ENCODE measurements around the gene POLRMT. TPM values are rescaled to one million over a fixed set of nuclear protein-coding genes. Genes with fewer than 3 reads are reported as not detected.

The POLRMT gene
- total and polyA plus RNA-seq, 2 donors (not counting 1 experiment from before 2014, with no cell fraction given) = 7.3 to 21.5 TPM

- H3K27ac ChIP-seq (ENCODE audit: insufficient read depth, low read length) = no peak overlapping the region
- H3K36me3 ChIP-seq (ENCODE audit: control insufficient read depth, insufficient read depth, low read length) = peaks cover 12% of the 10 kb centered on the region
- no peaks in the 10 kb centered on the region for H4K20me1 ChIP-seq (ENCODE audit: control insufficient read depth, extremely low read depth, insufficient read depth, low read length)
- no peaks in the 10 kb centered on the region for H3K79me2 ChIP-seq (ENCODE audit: control insufficient read depth, insufficient read depth, low read length)
- no peaks in the 10 kb centered on the region for H3K4me1 ChIP-seq (ENCODE audit: control insufficient read depth, extremely low read depth, insufficient read depth, low read length)
- H3K27me3 ChIP-seq (ENCODE audit: control insufficient read depth, insufficient read depth, low read length) = no peaks in the 10 kb centered on the region
- no peaks in the 10 kb centered on the region for H3K9me3 ChIP-seq (ENCODE audit: control insufficient read depth, insufficient read depth, low read depth, low read length)
- no peak overlapping the region for H2AFZ ChIP-seq (ENCODE audit: low read length)
- H3K9ac ChIP-seq (ENCODE audit: insufficient read depth, low read length) = no peak overlapping the region
- TF ChIP-seq EZH2 (IDR thresholded peaks at IDR 0.05; ENCODE audit: low read length, missing control alignments) = no peak
- TF ChIP-seq, protein P1, sequence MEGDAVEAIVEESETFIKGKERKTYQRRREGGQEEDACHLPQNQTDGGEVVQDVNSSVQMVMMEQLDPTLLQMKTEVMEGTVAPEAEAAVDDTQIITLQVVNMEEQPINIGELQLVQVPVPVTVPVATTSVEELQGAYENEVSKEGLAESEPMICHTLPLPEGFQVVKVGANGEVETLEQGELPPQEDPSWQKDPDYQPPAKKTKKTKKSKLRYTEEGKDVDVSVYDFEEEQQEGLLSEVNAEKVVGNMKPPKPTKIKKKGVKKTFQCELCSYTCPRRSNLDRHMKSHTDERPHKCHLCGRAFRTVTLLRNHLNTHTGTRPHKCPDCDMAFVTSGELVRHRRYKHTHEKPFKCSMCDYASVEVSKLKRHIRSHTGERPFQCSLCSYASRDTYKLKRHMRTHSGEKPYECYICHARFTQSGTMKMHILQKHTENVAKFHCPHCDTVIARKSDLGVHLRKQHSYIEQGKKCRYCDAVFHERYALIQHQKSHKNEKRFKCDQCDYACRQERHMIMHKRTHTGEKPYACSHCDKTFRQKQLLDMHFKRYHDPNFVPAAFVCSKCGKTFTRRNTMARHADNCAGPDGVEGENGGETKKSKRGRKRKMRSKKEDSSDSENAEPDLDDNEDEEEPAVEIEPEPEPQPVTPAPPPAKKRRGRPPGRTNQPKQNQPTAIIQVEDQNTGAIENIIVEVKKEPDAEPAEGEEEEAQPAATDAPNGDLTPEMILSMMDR (conservative IDR thresholded peaks at IDR 0.05 in 1 of 2, IDR thresholded peaks at IDR 0.05 in 1 of 2; ENCODE audit: low read depth in 1 of 2, low read length in 2 of 2) = no peak
- DNase-seq (ENCODE audit: low read depth in 2 of 2) = no peak
- no peak overlapping the region for H3K4me3 ChIP-seq (replicated peaks in 1 of 4; ENCODE audit: control extremely low read depth in 1 of 4, insufficient read depth in 1 of 4, low read depth in 3 of 4, low read length in 4 of 4)
- no peak overlapping the region for H3K4me2 ChIP-seq (ENCODE audit: extremely low read depth, insufficient read depth, low read length)
Measured at GRCh38 chr19:619286-620002, 13.9 kb downstream of the POLRMT start.

- Histone ChIP-seq H3K9ac (ENCODE audit: insufficient read depth, low read length) (no peak overlapping the region), H3K4me2 (ENCODE audit: extremely low read depth, insufficient read depth, low read length) (no peak overlapping the region), H3K36me3 (ENCODE audit: control insufficient read depth, insufficient read depth, low read length) (peaks cover 10% of the 10 kb centered on the region), H2AFZ (ENCODE audit: low read length) (no peak overlapping the region), H3K27ac (ENCODE audit: insufficient read depth, low read length) (no peak overlapping the region), H3K4me3 (replicated peaks in 1 of 4; ENCODE audit: control extremely low read depth in 1 of 4, insufficient read depth in 1 of 4, low read depth in 3 of 4, low read length in 4 of 4) (no peak overlapping the region), H4K20me1 (ENCODE audit: control insufficient read depth, extremely low read depth, insufficient read depth, low read length) (no peaks in the 10 kb centered on the region), H3K27me3 (ENCODE audit: control insufficient read depth, insufficient read depth, low read length) (no peaks in the 10 kb centered on the region), H3K4me1 (ENCODE audit: control insufficient read depth, extremely low read depth, insufficient read depth, low read length) (no peaks in the 10 kb centered on the region), H3K79me2 (ENCODE audit: control insufficient read depth, insufficient read depth, low read length) (no peaks in the 10 kb centered on the region), H3K9me3 (ENCODE audit: control insufficient read depth, insufficient read depth, low read depth, low read length) (no peaks in the 10 kb centered on the region)
- TF ChIP-seq EZH2 (IDR thresholded peaks at IDR 0.05; ENCODE audit: low read length, missing control alignments) = no peak
- TF ChIP-seq, protein P1 (conservative IDR thresholded peaks at IDR 0.05 in 1 of 2, IDR thresholded peaks at IDR 0.05 in 1 of 2; ENCODE audit: low read depth in 1 of 2, low read length in 2 of 2) = no peak
- no peak for DNase-seq (ENCODE audit: low read depth in 2 of 2)
Measured at GRCh38 chr19:618674-619285, 14.6 kb downstream of the POLRMT start.

DNA sequence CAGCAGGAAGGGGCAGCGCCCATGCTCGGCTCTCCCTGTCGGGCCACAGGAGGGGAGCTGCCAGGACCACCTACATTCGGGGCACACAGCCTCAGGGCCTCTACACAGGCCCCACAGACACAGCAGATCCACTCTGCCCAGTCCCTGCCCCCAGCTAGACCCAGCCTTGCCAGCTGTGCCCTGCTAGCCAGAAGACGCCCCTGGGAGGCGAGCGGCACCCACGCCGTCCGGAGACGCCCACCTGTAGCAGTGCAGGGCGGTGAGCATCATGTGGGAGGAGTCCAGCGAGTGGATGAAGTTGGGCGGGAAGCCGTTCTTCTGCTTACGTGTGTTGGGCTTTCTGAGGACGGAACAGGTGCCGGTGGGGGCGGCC, 15.1 kb downstream of the POLRMT start:
- H3K27ac ChIP-seq (ENCODE audit: insufficient read depth, low read length) = no peak overlapping the region
- no peak overlapping the region for H3K4me2 ChIP-seq (ENCODE audit: extremely low read depth, insufficient read depth, low read length)
- no peak overlapping the region for H2AFZ ChIP-seq (ENCODE audit: low read length)
- H3K36me3 ChIP-seq (ENCODE audit: control insufficient read depth, insufficient read depth, low read length) = peaks cover 8% of the 10 kb centered on the region
- H3K9ac ChIP-seq (ENCODE audit: insufficient read depth, low read length) = no peak overlapping the region
- TF ChIP-seq EZH2 (IDR thresholded peaks at IDR 0.05; ENCODE audit: low read length, missing control alignments) = no peak
- TF ChIP-seq, protein P1 (conservative IDR thresholded peaks at IDR 0.05 in 1 of 2, IDR thresholded peaks at IDR 0.05 in 1 of 2; ENCODE audit: low read depth in 1 of 2, low read length in 2 of 2) = no peak
- H3K4me1 ChIP-seq (ENCODE audit: control insufficient read depth, extremely low read depth, insufficient read depth, low read length) = no peaks in the 10 kb centered on the region
- no peak overlapping the region for H3K4me3 ChIP-seq (replicated peaks in 1 of 4; ENCODE audit: control extremely low read depth in 1 of 4, insufficient read depth in 1 of 4, low read depth in 3 of 4, low read length in 4 of 4)
- no peaks in the 10 kb centered on the region for H3K27me3 ChIP-seq (ENCODE audit: control insufficient read depth, insufficient read depth, low read length)
- DNase-seq (ENCODE audit: low read depth in 2 of 2) = no peak
- no peaks in the 10 kb centered on the region for H3K79me2 ChIP-seq (ENCODE audit: control insufficient read depth, insufficient read depth, low read length)
- no peaks in the 10 kb centered on the region for H3K9me3 ChIP-seq (ENCODE audit: control insufficient read depth, insufficient read depth, low read depth, low read length)
- no peaks in the 10 kb centered on the region for H4K20me1 ChIP-seq (ENCODE audit: control insufficient read depth, extremely low read depth, insufficient read depth, low read length)
